Natural killer cell (primary cell): ENCODE measurements around the gene MPRIP. TPM values are rescaled to one million over a fixed set of nuclear protein-coding genes. Genes with fewer than 3 reads are reported as not detected.
A peak's percentile ranks its signal among the peaks of the same experiment; 100 is the strongest.
"Not testable (repeated sequence)": the region's sequence is repeated elsewhere in the genome, so short reads cannot be mapped to it uniquely, and the experiment has no call there.

Experiments
- ATAC-seq, 3 donors: fragments of 150-1000 bp in 2 of 3; fragments of 200-7000 bp in 1 of 3; cut with Tn5 transposase; 1 replicate in 1 of 3; 2 replicates in 2 of 3; pipeline ENCODE4 v1.10.0; 2021; ENCODE audit warnings: mild to moderate bottlenecking in 2 of 3, moderate library complexity in 2 of 3
- DNase-seq, 2 donors: peaks; one replicate each; pipeline versions ENCODE4 v3.0.0 to v3.0.0-alpha.2; 2013 to 2021; ENCODE audit warnings: mixed read lengths in 1 of 2
- H3K27ac ChIP-seq: one replicate; pipeline ENCODE4 v1.5.1; 2013; ENCODE audit warnings: mild to moderate bottlenecking, low read length
- H3K27me3 ChIP-seq: one replicate; pipeline ENCODE4 v1.6.1; 2013; ENCODE audit warnings: low read length; ENCODE audit not compliant: control insufficient read depth, insufficient read depth
- H3K36me3 ChIP-seq: one replicate; pipeline ENCODE4 v1.6.1; 2013; ENCODE audit warnings: low read length; ENCODE audit not compliant: control insufficient read depth, insufficient read depth
- H3K4me1 ChIP-seq: one replicate; pipeline ENCODE4 v1.6.1; 2013; ENCODE audit warnings: low read length; ENCODE audit not compliant: control insufficient read depth, insufficient read depth
- H3K4me3 ChIP-seq: one replicate; pipeline ENCODE4 v1.5.1; 2013; ENCODE audit warnings: low read length
- H3K9me3 ChIP-seq: one replicate; pipeline ENCODE4 v1.6.1; 2013; ENCODE audit warnings: low read length; ENCODE audit not compliant: control insufficient read depth, insufficient read depth
- H3K27ac Mint-ChIP-seq, 2 donors: one replicate each; pipeline ENCODE4 v1.8.0; 2022; ENCODE audit warnings: mild to moderate bottlenecking in 2 of 2, mixed read lengths in 2 of 2, moderate library complexity in 1 of 2
- H3K27me3 Mint-ChIP-seq, 2 donors: one replicate each; pipeline ENCODE4 v1.8.0; 2022; ENCODE audit warnings: low read depth in 2 of 2, mixed read lengths in 2 of 2
- H3K36me3 Mint-ChIP-seq: one replicate; pipeline ENCODE4 v1.8.0; 2022; ENCODE audit warnings: mixed read lengths
- H3K4me1 Mint-ChIP-seq, 2 donors: one replicate each; pipeline ENCODE4 v1.8.0; 2022; ENCODE audit warnings: mixed read lengths in 2 of 2
- H3K4me3 Mint-ChIP-seq: one replicate; pipeline ENCODE4 v1.8.0; 2022; ENCODE audit warnings: mild to moderate bottlenecking, moderate library complexity, mixed read lengths
- H3K9me3 Mint-ChIP-seq, 2 donors: one replicate each; pipeline ENCODE4 v1.8.0; 2022; ENCODE audit warnings: mixed read lengths in 2 of 2
- CTCF ChIP-seq: fragments of 200-600 bp; IDR thresholded peaks from one replicate; pipeline ENCODE4 v1.8.0; 2022; ENCODE audit warnings: antibody characterized with exemption
- WGBS: methylation state at CpG from one replicate; pipeline ENCODE4 v1.1.7; 2013; ENCODE audit warnings: missing lambda C conversion rate; ENCODE audit not compliant: insufficient coverage; 5-methylcytosine and 5-hydroxymethylcytosine counted together
- intact Hi-C: fragments of 100-400 bp; cut with micrococcal nuclease; formaldehyde crosslinking; loops from one replicate; pipeline ENCODE4 v1.14.2; 2022
- total RNA-seq, 4 donors: library from RNA; stranded (reverse); fragments of 120-200 nt in 1 of 4; gene quantifications; one replicate each; pipeline versions ENCODE4 v1.2.3 to v1.2.4, GENCODE V29; 2013 to 2022

MPRIP gene
- total RNA-seq, 3 donors from 2014 or later (not counting 1 experiment from before 2014, with no cell fraction given), result 225 to 272 (median 229) TPM

DNA sequence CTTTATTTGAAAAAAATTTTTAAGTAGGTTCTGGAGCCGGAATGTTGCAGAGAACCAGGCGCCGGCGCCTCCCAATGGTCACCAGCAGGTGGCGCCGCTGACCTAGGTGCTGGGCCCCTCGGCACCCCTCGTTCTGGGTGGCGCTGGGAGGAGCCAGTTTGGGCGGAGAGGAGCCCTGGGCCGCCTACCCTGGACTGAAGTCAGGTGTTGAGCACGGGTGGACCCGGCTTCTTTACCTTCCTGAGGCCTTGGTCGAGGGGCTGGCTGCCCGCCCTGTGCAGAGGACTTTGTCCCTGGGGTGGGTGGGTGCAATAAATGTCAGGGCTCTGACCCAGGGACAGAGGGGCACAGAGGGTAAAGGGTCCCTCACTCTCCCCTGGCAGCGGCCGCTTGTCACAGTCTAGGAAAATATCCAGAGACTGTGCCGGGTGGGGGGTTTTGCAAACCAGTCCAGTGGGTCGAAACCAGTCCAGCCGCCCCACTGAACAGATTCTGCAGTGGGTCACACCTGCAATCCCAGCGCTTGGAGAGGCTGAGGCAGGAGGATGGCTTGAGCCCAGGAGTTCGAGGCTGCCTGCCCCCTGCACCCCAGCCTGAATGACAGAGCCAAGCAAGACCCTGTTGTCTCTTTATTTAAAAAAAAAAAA lies 40.3 kb upstream of the MPRIP start:
- no peak overlapping the region for H3K4me3 ChIP-seq
- H3K27ac Mint-ChIP-seq, result no peak overlapping the region
- no peak overlapping the region for H3K4me3 Mint-ChIP-seq
- DNase-seq (peak; percentile 75 to 86), ATAC-seq (peak; percentile 81 to 100 (median 99))
- peaks cover 0 to 2% of the 10 kb centered on the region in 2 donors for H3K27me3 Mint-ChIP-seq
- WGBS, result 33% methylated on average over 22 of the region's 22 CpGs
- H3K27ac ChIP-seq, result no peak overlapping the region
- intact Hi-C loops, result loop anchor here (1.0 to 2.0 kb wide), 2 partner anchors 145 to 311 kb away; no protein-coding TSS in a partner anchor
- H3K4me1 ChIP-seq, result peaks cover 8% of the 10 kb centered on the region
- TF ChIP-seq CTCF, result peak; percentile 97
- no peaks in the 10 kb centered on the region for H3K27me3 ChIP-seq
- no peaks in the 10 kb centered on the region for H3K9me3 ChIP-seq
- H3K36me3 ChIP-seq, result no peaks in the 10 kb centered on the region
- H3K4me1 Mint-ChIP-seq, result peaks cover 0 to 5% of the 10 kb centered on the region in 2 donors
- H3K36me3 Mint-ChIP-seq, result no peaks in the 10 kb centered on the region
- no peaks in the 10 kb centered on the region for H3K9me3 Mint-ChIP-seq

- H3K4me1 ChIP-seq, H3K9me3 ChIP-seq, H3K4me3 Mint-ChIP-seq, H3K27ac ChIP-seq, H3K9me3 Mint-ChIP-seq, DNase-seq, H3K27me3 ChIP-seq, H3K36me3 ChIP-seq, H3K4me3 ChIP-seq, ATAC-seq, H3K4me1 Mint-ChIP-seq, H3K27me3 Mint-ChIP-seq, H3K36me3 Mint-ChIP-seq, H3K27ac Mint-ChIP-seq: not testable (repeated sequence)
- intact Hi-C loops, result loop anchor here (1.0 kb wide), 1 partner anchor 310 kb away; no protein-coding TSS in a partner anchor
- WGBS, result 89% methylated on average over 20 of the region's 20 CpGs
Measured at GRCh38 chr17:17002731-17003715, 39.2 kb upstream of the MPRIP start.

DNA sequence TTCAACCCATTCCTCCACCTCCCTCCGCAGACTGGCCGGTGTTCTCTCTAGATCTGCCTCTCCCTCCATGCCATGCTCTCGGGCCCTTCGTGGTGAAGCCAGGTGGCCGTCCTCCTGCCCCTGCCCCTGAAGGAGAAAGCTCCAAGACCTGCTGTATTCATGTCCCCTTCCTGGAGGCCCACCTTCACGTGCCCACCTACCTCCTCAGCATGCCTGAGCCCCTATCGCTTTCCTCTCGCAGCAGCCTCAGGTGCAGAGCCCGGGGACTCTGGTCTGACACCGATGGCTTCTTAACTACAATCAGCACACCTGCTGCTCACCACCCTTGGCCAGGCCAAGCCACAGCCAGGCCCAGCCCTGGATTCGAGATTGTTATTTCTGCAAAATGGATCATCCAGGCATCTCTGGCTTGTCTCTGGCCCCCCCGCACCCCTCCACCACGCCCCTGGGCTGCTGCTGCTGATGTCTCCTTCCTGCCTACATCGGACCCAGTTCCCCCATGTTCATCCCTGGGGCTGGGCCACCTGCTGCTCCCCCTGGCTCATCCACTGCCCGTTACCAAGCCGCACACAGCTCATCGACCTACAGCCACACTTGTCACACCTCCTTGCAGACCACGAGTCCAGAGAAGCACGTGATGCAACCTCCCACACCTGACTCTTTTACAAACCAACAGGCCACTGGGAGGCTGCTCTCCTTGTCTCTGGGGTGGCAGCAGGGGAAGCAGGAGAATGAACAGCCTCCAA lies 37.8 kb upstream of the MPRIP start:
- intact Hi-C loops, result no loop called here
- Histone ChIP-seq H3K4me1 (peaks cover 8% of the 10 kb centered on the region), H3K36me3 (no peaks in the 10 kb centered on the region), H3K27me3 (no peaks in the 10 kb centered on the region), H3K4me3 (no peak overlapping the region), H3K9me3 (no peaks in the 10 kb centered on the region), H3K27ac (no peak overlapping the region)
- peaks cover 0 to 2% of the 10 kb centered on the region in 2 donors for H3K27me3 Mint-ChIP-seq
- H3K36me3 Mint-ChIP-seq, result no peaks in the 10 kb centered on the region
- 79% methylated on average over 19 of the region's 19 CpGs for WGBS
- ATAC-seq, result no peak
- TF ChIP-seq CTCF, result no peak
- no peak overlapping the region for H3K27ac Mint-ChIP-seq
- peaks cover 0 to 5% of the 10 kb centered on the region in 2 donors for H3K4me1 Mint-ChIP-seq
- no peaks in the 10 kb centered on the region for H3K9me3 Mint-ChIP-seq
- no peak overlapping the region for H3K4me3 Mint-ChIP-seq
- no peak for DNase-seq

GRCh38 chr17:17004997-17005614 lies 37.2 kb upstream of the MPRIP start:
- H3K27ac ChIP-seq, H3K36me3 ChIP-seq, H3K4me3 Mint-ChIP-seq, H3K27me3 ChIP-seq, H3K9me3 Mint-ChIP-seq, H3K4me3 ChIP-seq, ATAC-seq, intact Hi-C loops, DNase-seq, H3K36me3 Mint-ChIP-seq, H3K4me1 Mint-ChIP-seq, H3K9me3 ChIP-seq, H3K4me1 ChIP-seq, H3K27ac Mint-ChIP-seq, H3K27me3 Mint-ChIP-seq: not testable (repeated sequence)
- WGBS, result 96% methylated on average over 11 of the region's 14 CpGs

- 100% methylated on average over 1 of the region's 6 CpGs for WGBS
- DNase-seq, intact Hi-C loops, H3K9me3 ChIP-seq, H3K36me3 Mint-ChIP-seq, H3K27me3 Mint-ChIP-seq, H3K4me3 ChIP-seq, H3K4me1 ChIP-seq, H3K9me3 Mint-ChIP-seq, H3K27ac ChIP-seq, ATAC-seq, H3K27ac Mint-ChIP-seq, H3K4me3 Mint-ChIP-seq, H3K4me1 Mint-ChIP-seq, H3K27me3 ChIP-seq, H3K36me3 ChIP-seq: not testable (repeated sequence)
Measured at GRCh38 chr17:17007891-17008290, 34.4 kb upstream of the MPRIP start.
